ENCODE measurements around the gene SV2B.
"Not testable (repeated sequence)": the region's sequence is repeated elsewhere in the genome, so short reads cannot be mapped to it uniquely, and the experiment has no call there.

SV2B gene, protein sequence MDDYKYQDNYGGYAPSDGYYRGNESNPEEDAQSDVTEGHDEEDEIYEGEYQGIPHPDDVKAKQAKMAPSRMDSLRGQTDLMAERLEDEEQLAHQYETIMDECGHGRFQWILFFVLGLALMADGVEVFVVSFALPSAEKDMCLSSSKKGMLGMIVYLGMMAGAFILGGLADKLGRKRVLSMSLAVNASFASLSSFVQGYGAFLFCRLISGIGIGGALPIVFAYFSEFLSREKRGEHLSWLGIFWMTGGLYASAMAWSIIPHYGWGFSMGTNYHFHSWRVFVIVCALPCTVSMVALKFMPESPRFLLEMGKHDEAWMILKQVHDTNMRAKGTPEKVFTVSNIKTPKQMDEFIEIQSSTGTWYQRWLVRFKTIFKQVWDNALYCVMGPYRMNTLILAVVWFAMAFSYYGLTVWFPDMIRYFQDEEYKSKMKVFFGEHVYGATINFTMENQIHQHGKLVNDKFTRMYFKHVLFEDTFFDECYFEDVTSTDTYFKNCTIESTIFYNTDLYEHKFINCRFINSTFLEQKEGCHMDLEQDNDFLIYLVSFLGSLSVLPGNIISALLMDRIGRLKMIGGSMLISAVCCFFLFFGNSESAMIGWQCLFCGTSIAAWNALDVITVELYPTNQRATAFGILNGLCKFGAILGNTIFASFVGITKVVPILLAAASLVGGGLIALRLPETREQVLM

DNA sequence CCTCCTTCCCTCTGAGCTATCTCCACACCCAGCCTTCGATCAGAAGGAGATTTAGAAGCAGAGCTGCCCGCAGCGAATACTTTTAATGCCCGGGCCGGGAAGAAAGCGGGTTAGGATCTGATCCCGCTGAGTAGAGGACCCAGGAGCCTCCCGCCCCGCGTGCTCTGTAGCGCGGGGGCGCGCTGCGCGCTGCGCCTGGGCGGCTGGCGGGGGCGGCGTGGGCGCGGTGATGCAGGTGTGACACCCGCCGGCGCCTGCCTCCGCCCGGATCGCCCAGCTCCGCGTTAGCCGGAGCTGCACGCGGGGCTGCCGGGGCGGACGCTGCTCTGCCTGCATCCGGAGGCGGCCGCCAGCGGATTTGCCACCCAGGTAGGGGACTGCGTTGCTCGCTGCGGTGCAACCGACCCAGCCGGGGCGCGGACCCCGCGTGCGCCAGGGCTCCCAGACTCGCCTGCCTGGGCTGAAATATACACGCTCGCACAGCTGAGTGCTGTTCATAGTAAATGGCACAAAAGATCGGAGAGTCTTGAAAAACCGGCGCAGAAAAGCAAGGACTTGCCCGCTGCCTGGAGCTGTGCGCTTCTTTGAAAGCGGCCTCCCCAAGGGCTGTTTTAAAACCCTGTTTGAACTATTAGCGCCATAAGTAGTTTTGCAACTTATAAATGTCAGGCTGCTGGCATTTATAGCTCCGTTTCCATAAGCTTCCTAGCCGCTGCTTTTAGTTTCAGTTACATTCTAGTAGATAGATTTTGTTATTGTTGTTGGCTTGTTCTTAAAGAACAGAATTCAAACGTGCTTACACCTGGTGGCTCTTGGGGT lies at the start of gene SV2B:
Gene SV2B (plus strand): TSS at position 263 of the 819 bp plus-strand sequence. CDS start 126,007 bp downstream, outside the sequence.
- peak; percentile 62 for DNase-seq

DNA sequence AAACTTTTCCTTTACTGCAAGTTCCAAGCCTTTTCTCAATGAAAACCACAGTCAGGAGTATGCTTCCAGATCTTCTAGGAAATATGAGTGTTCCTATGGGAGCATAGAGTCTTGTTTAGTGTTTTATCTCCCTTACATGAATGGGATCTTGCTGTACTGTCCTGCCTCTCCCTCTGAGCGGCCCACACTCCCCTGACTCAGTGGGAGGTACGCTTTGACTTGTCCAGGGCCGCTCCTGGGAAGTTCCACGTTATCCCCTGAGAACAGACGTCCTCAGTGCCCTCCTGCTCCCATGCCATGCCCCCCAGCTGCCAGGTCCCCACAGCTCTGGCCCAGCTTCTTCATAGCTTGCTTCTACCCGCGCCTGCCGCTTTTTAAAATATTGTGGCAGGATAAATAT lies 48.8 kb upstream of the SV2B start:
- DNase-seq = no peak

DNA sequence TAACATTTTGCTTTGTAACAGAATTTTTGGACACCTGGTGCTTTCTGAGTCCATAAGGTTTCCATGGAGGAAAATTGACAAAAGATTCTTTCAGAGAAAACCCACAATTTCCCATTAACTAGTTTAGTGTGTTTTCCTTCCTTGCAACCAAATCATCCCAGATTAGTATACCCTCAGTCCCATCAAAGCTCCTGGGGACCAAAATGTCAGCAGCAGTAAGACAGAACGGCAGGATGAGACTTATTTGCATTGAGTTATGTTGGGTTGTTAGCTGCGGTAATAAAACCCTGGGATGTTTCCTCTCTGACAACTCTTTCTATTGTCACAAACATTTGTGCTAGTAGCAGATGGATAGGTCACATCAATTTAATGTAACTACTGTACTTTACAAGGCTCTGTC lies 45.2 kb upstream of the SV2B start:
- no peak for DNase-seq

DNA sequence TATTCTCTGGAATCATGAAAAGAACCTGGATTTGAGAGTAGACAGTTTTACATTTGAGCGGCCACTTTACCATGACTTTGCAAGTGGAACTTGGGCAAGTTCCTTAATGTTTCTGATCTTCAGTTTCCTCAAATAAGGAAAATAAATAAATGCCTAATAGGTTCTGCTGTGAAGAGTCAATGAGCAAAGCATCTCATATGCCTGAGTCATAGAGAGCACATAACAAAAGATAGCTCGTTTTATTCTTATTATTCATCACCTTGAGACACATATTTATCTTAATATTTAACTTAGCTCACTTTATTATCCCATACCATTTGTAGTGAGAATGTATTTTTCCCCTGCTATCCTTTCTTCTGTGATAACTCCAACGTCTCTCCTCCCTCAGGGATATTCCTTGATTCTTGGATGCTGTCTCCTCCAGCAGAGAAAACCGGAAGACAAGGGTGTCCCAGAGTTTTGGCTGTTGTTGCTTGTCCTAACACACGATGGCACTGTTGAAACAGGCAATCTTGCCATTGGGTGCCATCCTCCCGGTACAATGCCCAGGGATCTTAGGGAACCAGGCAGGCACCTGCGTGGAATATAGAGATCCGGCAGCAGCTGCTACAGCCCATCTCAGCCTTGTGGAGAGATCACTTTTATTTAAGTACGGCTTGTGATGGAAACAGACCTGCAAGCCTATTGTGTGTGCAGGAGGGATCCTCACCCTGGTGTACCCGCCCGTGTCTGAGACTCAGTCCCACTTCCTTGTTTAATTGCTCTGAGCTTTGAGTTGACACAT lies 44.3 kb upstream of the SV2B start:
- peak; percentile 61 for DNase-seq

DNA sequence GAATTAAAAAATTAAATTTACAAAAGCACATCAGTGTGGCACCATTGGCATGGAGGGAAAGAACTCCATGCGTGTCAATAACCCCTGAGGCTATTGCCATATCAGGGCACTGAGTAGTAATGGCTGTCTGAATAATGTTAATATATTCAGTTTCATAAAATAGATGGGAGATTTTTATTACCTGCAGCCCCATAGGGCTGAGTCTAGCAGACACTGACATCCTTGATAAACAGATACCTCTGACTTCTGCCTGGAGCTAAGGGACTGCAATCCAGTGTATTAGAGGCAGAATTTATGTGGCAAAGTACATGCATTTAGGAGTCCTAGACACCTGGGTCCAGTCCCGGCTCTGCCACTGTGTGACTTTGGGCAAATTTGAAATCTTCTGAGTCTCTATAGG lies 38.8 kb upstream of the SV2B start:
- DNase-seq = no peak

DNA sequence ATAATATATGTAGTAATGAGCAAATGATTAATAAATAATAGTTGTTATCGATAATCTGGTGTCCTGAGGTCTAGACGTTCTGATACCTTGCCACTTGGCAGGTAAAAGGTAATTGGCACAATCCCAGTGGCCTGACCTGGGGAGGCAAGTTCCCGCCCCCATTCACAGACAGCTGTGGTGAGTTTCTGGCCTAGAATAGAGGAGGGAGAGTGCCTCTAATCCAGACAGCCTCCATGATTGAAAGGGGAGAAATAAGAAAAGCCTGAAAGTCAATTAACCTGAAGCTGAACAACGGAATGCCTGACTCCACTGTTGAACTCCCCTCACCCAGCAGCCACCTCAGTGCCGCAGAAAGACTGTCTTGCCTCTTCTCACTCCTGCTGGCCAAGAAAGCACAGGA lies 38.1 kb upstream of the SV2B start:
- DNase-seq = no peak

DNA sequence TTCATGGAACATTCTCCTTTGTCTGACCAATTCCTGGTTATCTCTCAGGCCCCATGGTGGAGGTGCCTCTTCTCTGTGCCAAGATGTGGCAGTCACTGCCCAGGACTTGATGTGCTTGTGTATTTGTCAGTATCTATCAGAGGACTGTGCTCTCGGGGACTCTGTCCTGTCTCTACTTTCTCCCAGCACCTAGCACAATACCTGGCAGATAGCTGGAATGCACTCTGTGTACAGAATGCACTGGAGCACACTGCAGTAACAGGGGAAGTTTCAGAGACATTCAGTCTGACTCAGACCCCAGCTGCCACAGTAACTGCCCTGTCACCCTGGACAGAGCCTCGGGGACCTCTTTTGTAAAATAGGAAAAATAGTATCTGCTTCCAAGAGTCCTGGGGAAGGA lies 34.6 kb upstream of the SV2B start:
- DNase-seq = no peak

DNA sequence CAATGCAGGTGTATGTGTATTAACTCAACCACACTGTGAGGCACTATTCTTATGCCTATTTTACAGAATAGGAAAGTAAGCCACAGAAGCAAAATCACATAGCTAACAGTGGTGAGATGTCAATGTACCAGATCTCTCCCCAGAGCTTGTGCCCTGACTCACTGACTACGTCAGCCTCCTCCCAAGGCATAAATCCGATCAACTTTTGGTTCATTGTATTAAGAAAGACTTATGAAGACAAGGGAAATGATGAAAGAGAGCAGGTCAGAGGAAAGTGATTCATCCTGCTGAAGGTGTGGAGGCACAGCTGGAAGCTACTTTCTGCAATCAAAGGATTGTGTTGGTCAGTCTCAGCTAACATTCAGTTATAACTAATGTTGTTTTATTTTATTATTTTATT lies 33.0 kb upstream of the SV2B start:
- no peak for DNase-seq

DNA sequence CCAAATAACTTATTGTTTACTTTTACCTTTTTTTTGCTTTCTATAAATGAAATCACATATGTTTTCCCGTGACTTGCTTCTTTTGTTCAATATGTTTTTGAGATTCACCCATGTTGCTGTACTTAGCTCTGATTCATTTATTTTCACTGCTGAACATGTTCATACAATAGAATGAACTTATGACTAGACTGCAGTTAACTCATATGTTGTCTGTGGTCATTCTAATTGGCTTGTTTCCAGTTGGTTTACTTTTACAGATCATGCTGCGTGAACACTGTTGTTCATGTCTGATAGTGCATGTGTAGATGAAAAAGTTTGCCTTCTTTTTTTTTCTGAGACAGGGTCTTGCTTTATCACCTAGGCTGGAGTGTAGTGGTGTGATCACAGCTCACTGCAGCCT lies 31.6 kb upstream of the SV2B start:
- DNase-seq = no peak

DNA sequence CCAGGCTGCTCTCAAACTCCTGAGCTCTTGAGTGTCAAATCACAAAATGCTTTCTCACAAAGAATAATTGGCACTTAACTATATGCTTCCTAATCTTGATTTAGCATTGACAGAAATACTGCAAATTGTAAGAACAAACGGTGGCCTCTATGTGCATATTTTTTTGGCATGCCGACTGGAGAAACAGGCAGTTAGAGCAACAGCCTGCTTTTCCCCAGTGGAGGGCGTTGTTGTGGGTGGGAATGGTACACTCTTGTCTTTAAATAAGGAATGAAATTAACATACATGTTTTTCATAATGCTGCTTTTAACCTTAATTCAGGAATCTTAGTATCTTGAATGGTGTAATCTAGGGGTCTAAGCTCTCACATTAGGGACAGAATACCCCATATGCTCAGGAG lies 31.1 kb upstream of the SV2B start:
- DNase-seq = no peak

DNA sequence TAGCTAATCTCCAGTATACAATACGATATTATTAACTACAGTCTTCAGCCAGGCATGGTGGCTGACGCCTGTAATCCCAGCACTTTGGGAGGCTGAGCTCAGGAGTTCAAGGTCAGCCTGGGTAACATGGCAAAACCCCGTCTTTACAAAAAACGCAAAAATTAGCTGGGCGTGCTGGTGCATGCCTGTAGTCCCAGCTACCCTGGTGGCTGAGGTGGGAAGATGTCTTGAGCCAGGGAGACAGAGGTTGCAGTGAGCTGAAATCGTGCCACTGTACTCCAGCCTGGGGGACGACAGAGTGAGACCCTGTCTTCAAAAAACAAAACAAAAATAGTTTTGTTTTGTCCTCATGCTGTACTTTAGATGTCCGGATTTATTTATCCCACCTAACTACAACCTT lies 29.2 kb upstream of the SV2B start:
- DNase-seq = no peak

DNA sequence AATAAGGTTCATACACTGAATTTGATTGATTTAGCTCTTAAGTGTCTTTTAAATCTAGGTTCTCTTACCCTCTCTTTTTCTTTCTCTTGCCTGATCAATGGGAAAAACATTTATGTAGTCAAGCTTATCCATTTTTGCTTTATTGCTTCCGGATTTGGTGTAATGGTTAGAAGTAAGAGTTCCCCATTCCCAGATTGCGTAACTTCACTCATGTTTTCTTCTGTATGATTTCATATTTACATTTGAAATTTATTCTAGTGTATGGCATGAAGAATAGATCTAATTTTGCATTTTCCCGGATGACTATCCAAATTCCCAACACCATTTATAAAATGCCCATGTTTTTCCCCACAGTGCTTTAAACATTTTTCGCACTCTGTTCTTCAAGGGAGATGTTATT lies 27.9 kb upstream of the SV2B start:
- DNase-seq = peak; percentile 30

DNA sequence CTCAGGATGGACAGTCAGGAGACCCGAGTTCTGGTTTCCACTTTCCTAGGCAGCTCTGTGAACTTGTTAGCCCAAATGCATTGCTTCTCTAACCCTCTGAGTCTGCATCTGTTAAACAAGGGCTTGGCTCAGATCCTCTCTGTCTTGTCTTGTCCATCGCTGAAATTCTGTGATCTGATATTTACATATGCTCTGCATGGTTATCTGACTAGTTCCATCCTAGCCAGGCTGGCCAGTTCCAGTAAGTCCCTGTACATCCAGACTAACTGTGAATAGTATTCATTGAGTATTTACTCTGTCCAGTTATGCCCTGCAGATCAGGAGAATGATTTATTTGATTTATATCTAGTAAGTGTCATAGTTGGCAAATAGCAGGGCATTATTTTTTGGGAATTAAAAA lies 27.0 kb upstream of the SV2B start:
- DNase-seq = no peak

DNA sequence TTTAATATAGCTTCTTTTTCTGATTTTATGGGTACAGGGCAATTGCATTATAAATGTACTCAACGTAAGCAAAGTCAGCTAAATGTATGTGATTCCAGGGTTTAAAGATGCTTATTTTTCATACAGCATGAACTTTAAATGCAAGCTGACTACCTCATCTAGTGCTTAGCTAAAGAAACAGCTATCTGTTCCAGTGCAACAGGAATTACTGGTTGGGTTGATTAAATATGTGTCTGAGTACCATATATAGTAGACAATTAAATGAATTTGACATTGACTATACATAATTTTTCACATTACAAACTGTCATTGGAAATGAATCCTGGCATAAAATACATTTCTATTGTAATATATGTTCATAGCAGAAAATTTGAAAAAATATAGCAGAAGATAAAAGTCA lies 26.3 kb upstream of the SV2B start:
- DNase-seq = no peak

DNA sequence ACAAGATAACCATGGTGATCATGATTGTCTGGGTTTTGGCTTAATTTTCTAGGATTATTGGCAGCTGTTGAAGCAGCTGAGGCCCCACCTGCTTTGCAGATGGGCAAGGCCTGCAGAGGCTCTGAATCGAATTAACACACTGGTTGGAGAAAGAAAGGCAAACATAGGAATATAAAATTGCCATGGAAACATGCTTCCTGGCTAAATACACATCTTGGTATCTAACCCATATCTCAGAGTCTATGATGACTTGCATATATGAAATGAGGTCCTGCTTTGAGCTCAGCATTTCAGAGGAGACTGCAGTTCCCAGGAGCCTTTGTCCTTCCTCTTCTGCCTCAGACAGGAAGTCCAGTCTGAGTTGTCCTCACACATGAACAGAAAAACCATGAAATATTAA lies 24.3 kb upstream of the SV2B start:
- DNase-seq = no peak

DNA sequence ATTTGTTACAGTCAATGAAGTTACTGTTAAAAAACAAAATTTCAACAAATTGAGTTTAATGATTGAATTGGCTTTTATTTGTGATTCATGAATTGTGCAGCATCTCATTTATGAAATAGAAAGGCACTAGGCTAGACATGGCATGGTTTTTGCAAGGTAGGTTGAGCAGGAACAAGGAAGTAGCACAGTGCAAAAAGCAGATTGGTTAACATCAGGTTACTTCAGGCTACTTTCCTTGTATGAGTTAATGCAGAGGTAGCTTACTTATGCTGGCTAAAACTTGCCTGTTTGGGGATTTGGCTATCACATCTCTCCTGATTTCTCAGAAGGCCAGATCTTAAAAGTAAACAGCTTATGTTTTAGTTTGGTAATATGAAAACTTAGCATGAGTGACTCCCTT lies 23.0 kb upstream of the SV2B start:
- DNase-seq = no peak

DNA sequence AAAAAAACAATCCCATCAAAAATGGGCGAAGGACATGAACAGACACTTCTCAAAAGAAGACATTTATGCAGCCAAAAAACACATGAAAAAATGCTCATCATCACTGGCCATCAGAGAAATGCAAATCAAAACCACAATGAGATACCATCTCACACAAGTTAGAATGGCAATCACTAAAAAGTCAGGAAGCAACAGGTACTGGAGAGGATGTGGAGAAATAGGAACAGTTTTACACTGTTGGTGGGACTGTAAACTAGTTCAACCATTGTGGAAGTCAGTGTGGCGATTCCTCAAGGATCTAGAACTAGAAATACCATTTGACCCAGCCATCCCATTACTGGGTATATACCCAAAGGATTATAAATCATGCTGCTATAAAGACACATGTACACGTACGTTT lies 6.2 kb upstream of the SV2B start:
- not testable (repeated sequence) for DNase-seq

DNA sequence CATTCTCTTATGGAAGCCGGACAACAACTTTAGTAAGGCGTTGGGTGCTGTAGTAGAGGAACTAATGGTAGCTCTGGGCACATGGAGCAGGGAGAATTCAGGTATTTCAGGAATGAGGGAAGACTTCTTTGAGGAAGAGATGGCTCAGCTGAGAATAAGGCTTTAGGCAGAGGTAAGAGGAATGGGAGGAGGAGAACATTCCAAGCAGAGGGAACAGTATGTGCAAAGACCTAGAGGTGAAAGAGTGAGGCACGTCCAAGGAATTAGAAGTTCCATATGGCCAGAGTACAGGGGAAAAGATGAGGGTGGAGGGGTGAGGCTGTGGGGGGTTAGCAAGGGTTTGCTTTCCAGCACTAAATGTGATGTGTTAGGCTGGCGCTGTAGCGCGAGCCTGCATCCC lies 1.6 kb upstream of the SV2B start:
- DNase-seq = no peak

DNA sequence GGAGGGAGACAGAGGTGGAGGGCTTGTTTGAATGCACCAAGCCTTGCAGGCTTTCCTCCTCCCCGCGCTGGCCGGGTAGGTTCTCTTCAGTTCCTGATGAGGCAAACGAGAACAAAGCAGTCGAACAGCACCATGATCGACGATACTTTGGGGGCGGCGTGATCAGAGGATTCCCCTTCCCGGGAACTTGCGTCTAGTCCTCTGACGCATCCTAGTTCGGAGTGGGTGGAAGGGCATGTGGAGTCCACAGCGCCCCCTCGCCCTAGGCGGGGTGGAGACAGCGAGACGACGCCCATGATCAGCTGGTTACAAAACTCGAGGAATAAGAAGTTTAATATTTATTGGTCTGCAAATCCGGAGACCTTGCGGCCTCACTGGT lies 452 bp upstream of the SV2B start:
- peak; percentile 60 for DNase-seq

DNA sequence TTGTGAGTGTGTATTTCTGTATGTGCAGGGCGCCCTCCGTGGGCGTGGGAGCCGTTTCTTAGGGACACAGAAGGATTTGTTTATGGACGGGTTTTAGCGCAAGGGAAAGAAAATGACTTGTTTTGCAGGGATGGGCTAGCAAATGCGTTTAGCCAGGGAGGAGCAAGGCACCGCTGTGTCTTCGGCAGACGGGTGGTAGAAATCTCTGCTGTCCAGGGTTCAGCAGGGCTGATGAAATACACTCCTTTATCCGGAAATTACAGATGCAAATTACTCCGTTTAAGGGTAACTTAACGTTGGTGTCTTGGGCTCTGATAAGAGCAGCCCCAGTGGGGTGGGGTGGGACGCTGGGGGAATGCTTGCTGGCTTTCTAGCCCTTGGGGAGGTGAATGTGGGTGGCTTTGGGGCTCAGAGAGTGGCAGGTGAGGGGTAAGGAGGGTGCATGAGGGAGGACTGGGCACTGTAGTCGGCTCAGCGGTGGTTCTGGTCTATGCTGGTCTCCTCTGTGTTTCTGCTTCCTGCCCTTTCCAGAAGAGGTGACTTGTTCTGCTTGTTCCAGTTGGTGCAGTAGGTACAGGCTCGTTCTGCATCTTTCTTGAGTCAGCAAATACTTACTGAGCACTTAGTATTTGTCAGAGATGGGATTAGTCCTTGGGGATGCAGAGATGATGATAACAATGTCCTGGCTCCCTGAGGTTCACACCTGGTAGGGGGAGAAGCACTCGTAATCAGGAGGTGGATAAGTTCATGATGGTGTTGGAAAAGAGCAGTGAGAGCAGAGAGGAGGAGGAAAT lies 954 bp downstream of the SV2B start:
- no peak for DNase-seq

DNA sequence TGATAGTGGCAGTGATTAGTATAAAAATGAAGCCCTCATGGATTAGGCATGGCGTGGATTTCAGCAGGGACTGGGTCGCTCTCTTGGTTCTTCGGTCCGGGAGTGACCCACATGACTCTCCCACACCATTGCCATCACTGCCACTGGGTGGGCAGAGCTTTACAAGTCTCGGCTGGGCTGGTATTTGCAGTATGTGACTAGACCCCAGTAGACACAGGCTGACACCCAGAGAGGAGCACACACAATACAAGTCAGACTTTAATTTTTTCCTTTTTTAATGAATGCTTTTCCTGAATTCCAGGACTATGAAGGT lies 1.5 kb downstream of the SV2B start:
- no peak for DNase-seq
